ENCODE results near the gene MCC.

The MCC gene

DNA sequence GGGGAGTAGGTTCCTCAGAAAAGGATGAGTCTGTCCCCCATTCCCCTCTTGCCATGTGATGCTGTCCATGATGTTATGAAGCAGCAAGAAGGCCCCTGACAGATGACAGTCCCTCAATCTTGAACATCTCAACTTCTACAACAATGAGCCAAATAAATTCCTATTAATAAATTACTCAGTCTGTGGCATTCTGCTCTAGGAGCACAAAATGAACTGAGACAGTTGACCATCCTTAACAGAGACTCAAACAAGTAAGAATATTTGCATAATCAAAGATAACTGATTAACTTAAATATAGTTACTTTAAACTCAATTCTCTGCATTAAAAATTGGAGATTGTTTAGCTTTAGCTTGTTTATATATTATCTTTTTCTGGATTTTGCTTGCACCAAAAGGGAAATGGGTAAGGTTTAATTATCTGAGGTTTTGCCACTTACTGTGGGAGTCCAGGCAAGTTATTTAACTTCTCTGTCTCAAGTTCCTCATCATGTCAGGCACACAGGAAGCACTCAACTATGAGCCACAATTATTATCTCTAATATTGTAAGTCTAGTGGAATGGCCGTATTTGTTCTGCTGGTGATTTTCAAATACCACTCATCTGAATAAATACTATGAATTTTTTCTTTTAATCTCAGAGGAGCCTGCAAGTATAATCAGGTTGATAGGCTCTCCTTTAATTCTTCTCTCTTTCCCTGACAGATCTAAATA, 216.4 kb downstream of the MCC start:
- no peak overlapping the region for H2AK5ac ChIP-seq (ENCODE audit: low read length, severe bottlenecking)
- H3K23ac ChIP-seq (ENCODE audit: low read length in 2 of 2): no peak overlapping the region
- H3K4ac ChIP-seq (ENCODE audit: low read depth in 1 of 2, low read length in 2 of 2): no peak overlapping the region
- no peak overlapping the region for H2BK120ac ChIP-seq (ENCODE audit: low read depth, low read length)
- peaks cover 4% of the 10 kb centered on the region for H3K4me1 ChIP-seq (ENCODE audit: control insufficient read depth, insufficient read depth, low read depth, low read length)
- no peak overlapping the region for H3K4me2 ChIP-seq (ENCODE audit: low read length, poor library complexity, severe bottlenecking)
- no peak overlapping the region for H3K14ac ChIP-seq (ENCODE audit: low read length in 2 of 2)
- no peaks in the 10 kb centered on the region for H3K27me3 ChIP-seq (ENCODE audit: control insufficient read depth in 1 of 2, insufficient read depth in 1 of 2, low read length in 2 of 2)
- no peak overlapping the region for H3K9ac ChIP-seq (ENCODE audit: low read length)
- no peak overlapping the region for H4K8ac ChIP-seq (ENCODE audit: low read length)
- no peak overlapping the region for H4K91ac ChIP-seq (ENCODE audit: low read length)
- DNase-seq: no peak
- peaks cover 22% of the 10 kb centered on the region for H3K79me1 ChIP-seq (replicated peaks; ENCODE audit: low read length, poor library complexity, severe bottlenecking)
- H2AFZ ChIP-seq (ENCODE audit: low read depth, low read length): no peak overlapping the region
- H2BK12ac ChIP-seq (ENCODE audit: low read length in 2 of 2): no peak overlapping the region
- H3K9me3 ChIP-seq (ENCODE audit: control insufficient read depth, low read length): no peaks in the 10 kb centered on the region
- H3K27ac ChIP-seq (ENCODE audit: low read length, poor library complexity, severe bottlenecking): no peak overlapping the region
- H3K18ac ChIP-seq (ENCODE audit: low read depth in 1 of 2, low read length in 2 of 2): no peak overlapping the region
- H3K36me3 ChIP-seq (ENCODE audit: control insufficient read depth in 1 of 2, insufficient read depth in 2 of 2, low read depth in 1 of 2, low read length in 2 of 2): no peaks in the 10 kb centered on the region
- no peak overlapping the region for H2BK15ac ChIP-seq (ENCODE audit: low read depth, poor library complexity, severe bottlenecking)
- no peak overlapping the region for H2BK5ac ChIP-seq (ENCODE audit: low read depth, low read length, poor library complexity, severe bottlenecking)
- H3K4me3 ChIP-seq (ENCODE audit: insufficient read depth in 1 of 2, low read depth in 1 of 2, low read length in 2 of 2): no peak overlapping the region
- no CpG with 5 or more reads among the region's 1 CpG for WGBS

DNA sequence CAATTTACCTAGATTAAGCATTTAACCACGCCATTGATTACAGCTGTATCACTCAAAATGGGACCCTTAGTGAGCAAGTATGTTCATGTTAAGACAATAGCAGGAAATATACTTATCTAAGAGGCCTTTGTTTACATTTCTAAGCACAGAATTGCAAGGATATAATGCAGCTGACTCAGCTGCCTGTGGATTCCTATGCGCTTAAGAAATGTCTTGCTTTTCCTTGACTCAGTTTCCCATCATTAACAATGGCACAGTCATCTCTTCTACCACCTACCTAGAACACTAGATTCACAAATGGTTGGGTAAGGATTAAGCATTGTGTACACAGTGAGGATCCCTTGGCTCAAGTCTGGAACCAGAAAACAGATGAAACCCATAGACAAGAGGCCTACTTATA, 217.2 kb downstream of the MCC start:
- peaks cover 4% of the 10 kb centered on the region for H3K4me1 ChIP-seq (ENCODE audit: control insufficient read depth, insufficient read depth, low read depth, low read length)
- peak overlapping the region; percentile 11 for H3K27ac ChIP-seq (ENCODE audit: low read length, poor library complexity, severe bottlenecking)
- no peak overlapping the region for H4K91ac ChIP-seq (ENCODE audit: low read length)
- no peaks in the 10 kb centered on the region for H3K36me3 ChIP-seq (ENCODE audit: control insufficient read depth in 1 of 2, insufficient read depth in 2 of 2, low read depth in 1 of 2, low read length in 2 of 2)
- H3K27me3 ChIP-seq (ENCODE audit: control insufficient read depth in 1 of 2, insufficient read depth in 1 of 2, low read length in 2 of 2): no peaks in the 10 kb centered on the region
- peaks cover 20% of the 10 kb centered on the region for H3K79me1 ChIP-seq (replicated peaks; ENCODE audit: low read length, poor library complexity, severe bottlenecking)
- no peak overlapping the region for H3K4ac ChIP-seq (ENCODE audit: low read depth in 1 of 2, low read length in 2 of 2)
- 57% methylated on average over 1 of the region's 2 CpGs for WGBS
- no peak overlapping the region for H3K4me3 ChIP-seq (ENCODE audit: insufficient read depth in 1 of 2, low read depth in 1 of 2, low read length in 2 of 2)
- DNase-seq: peak; percentile 36
- H3K9me3 ChIP-seq (ENCODE audit: control insufficient read depth, low read length): no peaks in the 10 kb centered on the region
- H2BK5ac ChIP-seq (ENCODE audit: low read depth, low read length, poor library complexity, severe bottlenecking): no peak overlapping the region
- H2AFZ ChIP-seq (ENCODE audit: low read depth, low read length): no peak overlapping the region
- H2AK5ac ChIP-seq (ENCODE audit: low read length, severe bottlenecking): no peak overlapping the region
- no peak overlapping the region for H2BK12ac ChIP-seq (ENCODE audit: low read length in 2 of 2)
- no peak overlapping the region for H2BK15ac ChIP-seq (ENCODE audit: low read depth, poor library complexity, severe bottlenecking)
- no peak overlapping the region for H2BK120ac ChIP-seq (ENCODE audit: low read depth, low read length)
- H3K9ac ChIP-seq (ENCODE audit: low read length): no peak overlapping the region
- H3K14ac ChIP-seq (ENCODE audit: low read length in 2 of 2): no peak overlapping the region
- no peak overlapping the region for H3K4me2 ChIP-seq (ENCODE audit: low read length, poor library complexity, severe bottlenecking)
- no peak overlapping the region for H3K23ac ChIP-seq (ENCODE audit: low read length in 2 of 2)
- no peak overlapping the region for H3K18ac ChIP-seq (ENCODE audit: low read depth in 1 of 2, low read length in 2 of 2)
- H4K8ac ChIP-seq (ENCODE audit: low read length): no peak overlapping the region

DNA sequence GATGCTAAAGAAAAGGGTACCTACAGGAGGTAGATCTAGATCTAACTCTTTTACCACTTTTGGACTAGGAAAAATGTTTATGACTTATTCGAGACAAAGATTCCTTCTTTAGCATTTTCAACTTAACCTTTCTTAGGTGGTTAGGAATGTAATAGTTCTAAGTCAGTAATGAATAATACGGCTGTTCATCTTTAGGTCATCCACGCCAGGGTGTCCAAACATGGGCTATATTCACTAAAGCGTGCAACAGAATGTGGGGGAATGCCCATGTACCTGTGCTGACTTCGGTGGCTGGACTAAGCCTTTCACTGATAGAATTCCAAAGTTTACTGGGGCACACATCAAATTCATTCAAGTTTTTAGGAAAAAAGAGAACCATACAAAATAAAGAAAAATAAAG, 218.2 kb downstream of the MCC start:
- no peak overlapping the region for H2BK120ac ChIP-seq (ENCODE audit: low read depth, low read length)
- 97% methylated on average over 4 of the region's 5 CpGs for WGBS
- no peak overlapping the region for H4K91ac ChIP-seq (ENCODE audit: low read length)

DNA sequence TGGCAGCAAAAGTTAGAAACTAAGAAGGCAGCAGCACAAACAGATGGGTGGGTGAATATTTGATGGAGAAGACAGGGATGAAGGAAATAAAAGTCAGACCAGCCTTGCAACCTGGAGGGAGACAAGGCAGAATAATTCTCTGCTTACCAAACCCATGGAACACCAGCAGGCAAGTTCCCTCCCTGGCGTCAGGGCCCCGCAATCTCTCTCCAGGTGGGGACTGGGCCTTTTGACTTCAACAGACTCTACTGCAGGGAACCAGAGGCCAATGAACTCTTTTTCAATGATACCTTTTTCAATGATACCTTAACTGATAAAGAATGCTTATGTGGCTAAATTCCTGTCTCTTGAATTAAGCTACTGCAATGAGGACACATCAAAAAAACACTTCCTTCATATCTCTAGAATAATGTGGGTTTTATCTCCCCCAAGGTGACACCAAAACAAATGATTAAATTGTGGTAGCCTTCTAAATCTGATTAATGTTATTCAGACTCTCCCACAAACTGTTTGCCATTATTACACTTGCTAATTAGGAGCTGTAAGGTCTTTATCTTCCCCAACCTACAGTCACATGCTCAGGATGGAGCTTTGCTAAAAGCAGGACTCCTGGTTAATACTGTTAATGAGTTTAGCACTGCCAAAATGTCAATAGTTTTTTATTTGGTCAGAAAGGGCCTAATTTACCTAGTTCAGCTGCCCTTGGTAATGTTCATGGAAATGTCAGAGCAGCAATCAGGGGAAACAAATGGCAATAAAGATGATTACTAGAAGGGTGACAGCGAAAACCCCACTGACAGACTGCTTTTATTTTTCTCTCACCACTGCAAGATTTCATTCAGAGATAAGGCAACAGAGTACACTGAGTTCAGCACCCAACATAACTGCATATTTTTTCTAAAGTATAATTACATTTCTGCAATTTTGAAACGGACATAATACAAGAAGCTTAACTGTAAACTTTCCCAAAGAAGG, 218.9 kb downstream of the MCC start:
- Histone ChIP-seq H3K4me2 (ENCODE audit: low read length, poor library complexity, severe bottlenecking) (no peak overlapping the region), H3K79me1 (replicated peaks; ENCODE audit: low read length, poor library complexity, severe bottlenecking) (peaks cover 21% of the 10 kb centered on the region), H3K27me3 (ENCODE audit: control insufficient read depth in 1 of 2, insufficient read depth in 1 of 2, low read length in 2 of 2) (no peaks in the 10 kb centered on the region), H3K4me1 (ENCODE audit: control insufficient read depth, insufficient read depth, low read depth, low read length) (peaks cover 4% of the 10 kb centered on the region), H4K8ac (ENCODE audit: low read length) (peak overlapping the region; percentile 46), H4K91ac (ENCODE audit: low read length) (no peak overlapping the region), H2BK15ac (ENCODE audit: low read depth, poor library complexity, severe bottlenecking) (no peak overlapping the region), H3K9me3 (ENCODE audit: control insufficient read depth, low read length) (no peaks in the 10 kb centered on the region), H2BK120ac (ENCODE audit: low read depth, low read length) (no peak overlapping the region), H3K23ac (ENCODE audit: low read length in 2 of 2) (no peak overlapping the region), H2AFZ (ENCODE audit: low read depth, low read length) (no peak overlapping the region), H3K18ac (ENCODE audit: low read depth in 1 of 2, low read length in 2 of 2) (peak overlapping the region in 1 of 2 experiments; percentile 34), H3K36me3 (ENCODE audit: control insufficient read depth in 1 of 2, insufficient read depth in 2 of 2, low read depth in 1 of 2, low read length in 2 of 2) (no peaks in the 10 kb centered on the region), H3K14ac (ENCODE audit: low read length in 2 of 2) (no peak overlapping the region), H3K27ac (ENCODE audit: low read length, poor library complexity, severe bottlenecking) (no peak overlapping the region), H2BK5ac (ENCODE audit: low read depth, low read length, poor library complexity, severe bottlenecking) (no peak overlapping the region), H3K4ac (ENCODE audit: low read depth in 1 of 2, low read length in 2 of 2) (no peak overlapping the region), H2AK5ac (ENCODE audit: low read length, severe bottlenecking) (no peak overlapping the region), H3K4me3 (ENCODE audit: insufficient read depth in 1 of 2, low read depth in 1 of 2, low read length in 2 of 2) (no peak overlapping the region), H3K9ac (ENCODE audit: low read length) (no peak overlapping the region), H2BK12ac (ENCODE audit: low read length in 2 of 2) (no peak overlapping the region)
- WGBS: 84% methylated on average over 3 of the region's 4 CpGs
- DNase-seq: no peak

More for the DNA sequence above, 218.2 kb downstream of the MCC start:
- Histone ChIP-seq H3K18ac (ENCODE audit: low read depth in 1 of 2, low read length in 2 of 2) (peak overlapping the region in 1 of 2 experiments; percentile 42), H3K36me3 (ENCODE audit: control insufficient read depth in 1 of 2, insufficient read depth in 2 of 2, low read depth in 1 of 2, low read length in 2 of 2) (no peaks in the 10 kb centered on the region), H3K9me3 (ENCODE audit: control insufficient read depth, low read length) (no peaks in the 10 kb centered on the region), H3K27ac (ENCODE audit: low read length, poor library complexity, severe bottlenecking) (no peak overlapping the region), H2BK12ac (ENCODE audit: low read length in 2 of 2) (peak overlapping the region in 1 of 2 experiments; percentile 82), H3K27me3 (ENCODE audit: control insufficient read depth in 1 of 2, insufficient read depth in 1 of 2, low read length in 2 of 2) (no peaks in the 10 kb centered on the region), H3K4me2 (ENCODE audit: low read length, poor library complexity, severe bottlenecking) (no peak overlapping the region), H3K4me1 (ENCODE audit: control insufficient read depth, insufficient read depth, low read depth, low read length) (peaks cover 4% of the 10 kb centered on the region), H2BK15ac (ENCODE audit: low read depth, poor library complexity, severe bottlenecking) (no peak overlapping the region), H2AFZ (ENCODE audit: low read depth, low read length) (no peak overlapping the region), H3K14ac (ENCODE audit: low read length in 2 of 2) (no peak overlapping the region), H3K4me3 (ENCODE audit: insufficient read depth in 1 of 2, low read depth in 1 of 2, low read length in 2 of 2) (no peak overlapping the region), H2AK5ac (ENCODE audit: low read length, severe bottlenecking) (peak overlapping the region; percentile 90), H3K23ac (ENCODE audit: low read length in 2 of 2) (no peak overlapping the region), H4K8ac (ENCODE audit: low read length) (no peak overlapping the region), H3K4ac (ENCODE audit: low read depth in 1 of 2, low read length in 2 of 2) (no peak overlapping the region), H2BK5ac (ENCODE audit: low read depth, low read length, poor library complexity, severe bottlenecking) (no peak overlapping the region), H3K9ac (ENCODE audit: low read length) (no peak overlapping the region), H3K79me1 (replicated peaks; ENCODE audit: low read length, poor library complexity, severe bottlenecking) (peaks cover 20% of the 10 kb centered on the region)
- DNase-seq: no peak
